GM10248 (cell line): ENCODE measurements around the gene HOXC5.

Experiments
- CTCF ChIA-PET: fragments of 300-600 bp; sonication (Branson Sonifier 250); formaldehyde crosslinking; extraction: SDS; loops from one replicate; lab custom pipeline; 2021; ENCODE audit warnings: antibody characterized with exemption; lab: Yijun Ruan, JAX
- POLR2A ChIA-PET: fragments of 350-650 bp; sonication (Branson Sonifier 250); formaldehyde crosslinking; extraction: SDS; loops from one replicate; lab custom pipeline; 2020; ENCODE audit warnings: antibody characterized with exemption; lab: Yijun Ruan, JAX
- DNase-seq: peaks from one replicate; pipeline ENCODE4 v3.0.0; 2012; ENCODE audit errors: extremely low spot score
- TF ChIP-seq, protein P1 (sequence below): IDR thresholded peaks from 2 replicates; pipeline ENCODE4 v1.5.1; 2012; ENCODE audit warnings: mild to moderate bottlenecking, low read depth; ENCODE audit errors: extremely low read depth, missing control alignments, control extremely low read depth

HOXC5 gene

DNA sequence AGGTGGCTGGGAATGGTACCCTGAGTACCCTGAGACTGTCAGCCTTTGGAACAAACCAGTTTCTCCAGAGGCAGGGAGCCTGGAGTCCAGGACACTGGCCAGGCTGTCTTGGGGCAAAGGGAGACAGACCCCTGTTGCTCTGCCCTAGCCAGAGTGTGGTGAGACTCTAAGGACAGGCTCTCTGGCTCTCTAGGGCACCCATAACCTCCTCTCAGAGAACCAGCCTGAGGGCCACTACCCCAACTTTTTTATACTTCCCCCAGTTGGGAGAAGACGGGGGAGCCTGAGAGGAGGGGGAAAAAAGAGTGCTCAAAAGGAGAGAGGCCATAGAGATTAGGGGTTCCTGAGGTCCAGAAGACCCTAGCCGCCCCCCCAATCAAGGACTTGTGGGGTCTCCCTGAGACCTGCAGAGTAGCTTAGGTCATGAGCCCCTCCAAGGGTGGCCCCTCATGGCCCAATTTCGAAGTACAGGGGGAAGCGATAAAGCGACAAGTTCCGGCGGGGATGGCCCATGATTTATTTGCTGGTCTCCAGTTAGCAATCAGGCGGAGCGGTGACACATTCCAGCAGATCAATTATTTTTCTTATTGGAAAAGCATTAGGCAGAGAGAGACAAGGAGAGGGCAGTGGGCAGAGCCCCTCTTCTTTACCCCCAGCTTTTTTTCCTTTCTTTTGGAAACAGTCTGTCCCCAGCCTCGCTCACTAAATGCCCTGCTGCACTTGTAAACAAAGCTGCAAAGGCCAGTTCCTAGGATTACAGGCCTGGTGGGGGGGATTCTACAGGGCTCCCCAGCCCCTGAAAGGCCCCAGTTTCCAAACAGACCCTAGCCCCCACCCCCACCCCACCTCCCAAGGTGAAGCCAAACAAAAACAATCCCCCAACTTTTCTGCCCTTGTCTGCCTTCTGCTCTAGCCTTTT is 22.5 kb upstream of the HOXC5 start:
- ChIA-PET POLR2A (no interaction called here), CTCF (interaction anchor here (1.0 to 7.2 kb wide), 6 partner anchors 12 to 198 kb away, joined by 4 to 139 read pairs (median 56); partner anchors contain the start of genes HOXC10, HOXC5 and SMUG1)
- TF ChIP-seq, protein P1, sequence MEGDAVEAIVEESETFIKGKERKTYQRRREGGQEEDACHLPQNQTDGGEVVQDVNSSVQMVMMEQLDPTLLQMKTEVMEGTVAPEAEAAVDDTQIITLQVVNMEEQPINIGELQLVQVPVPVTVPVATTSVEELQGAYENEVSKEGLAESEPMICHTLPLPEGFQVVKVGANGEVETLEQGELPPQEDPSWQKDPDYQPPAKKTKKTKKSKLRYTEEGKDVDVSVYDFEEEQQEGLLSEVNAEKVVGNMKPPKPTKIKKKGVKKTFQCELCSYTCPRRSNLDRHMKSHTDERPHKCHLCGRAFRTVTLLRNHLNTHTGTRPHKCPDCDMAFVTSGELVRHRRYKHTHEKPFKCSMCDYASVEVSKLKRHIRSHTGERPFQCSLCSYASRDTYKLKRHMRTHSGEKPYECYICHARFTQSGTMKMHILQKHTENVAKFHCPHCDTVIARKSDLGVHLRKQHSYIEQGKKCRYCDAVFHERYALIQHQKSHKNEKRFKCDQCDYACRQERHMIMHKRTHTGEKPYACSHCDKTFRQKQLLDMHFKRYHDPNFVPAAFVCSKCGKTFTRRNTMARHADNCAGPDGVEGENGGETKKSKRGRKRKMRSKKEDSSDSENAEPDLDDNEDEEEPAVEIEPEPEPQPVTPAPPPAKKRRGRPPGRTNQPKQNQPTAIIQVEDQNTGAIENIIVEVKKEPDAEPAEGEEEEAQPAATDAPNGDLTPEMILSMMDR = no peak
- no peak for DNase-seq

DNA sequence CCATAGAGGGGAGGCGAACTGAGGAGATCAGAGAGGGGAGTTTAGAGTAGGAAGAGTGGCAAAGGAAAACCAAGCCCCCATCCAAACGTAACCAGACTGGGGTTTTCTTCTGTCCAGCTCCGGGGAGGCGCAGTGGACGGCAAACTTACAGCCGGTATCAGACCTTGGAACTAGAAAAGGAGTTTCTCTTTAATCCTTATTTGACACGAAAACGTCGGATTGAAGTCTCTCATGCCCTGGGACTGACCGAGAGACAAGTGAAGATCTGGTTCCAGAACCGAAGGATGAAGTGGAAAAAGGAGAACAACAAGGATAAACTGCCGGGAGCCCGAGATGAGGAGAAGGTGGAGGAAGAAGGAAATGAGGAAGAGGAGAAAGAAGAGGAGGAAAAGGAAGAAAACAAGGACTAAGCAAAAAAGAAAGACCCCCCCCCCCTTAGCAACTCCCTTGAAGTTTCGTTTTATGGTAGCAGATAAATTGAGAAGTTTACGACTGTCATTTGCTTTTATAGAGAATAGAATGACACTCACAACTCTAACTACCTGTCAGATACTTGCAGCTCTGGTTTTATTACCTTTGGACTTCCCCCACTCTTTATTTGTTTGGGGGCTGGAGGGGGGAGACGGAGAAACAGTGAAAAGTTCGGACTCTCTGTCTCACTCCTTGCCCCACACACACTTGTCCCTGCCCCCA is 21.7 kb upstream of the HOXC5 start:
- ChIA-PET POLR2A (no interaction called here), CTCF (interaction anchor here (1.0 to 6.4 kb wide), 3 partner anchors 22 to 197 kb away, joined by 4 to 103 read pairs (median 6); partner anchors contain the start of gene HOXC5)
- no peak for DNase-seq
- TF ChIP-seq, protein P1 = no peak

DNA sequence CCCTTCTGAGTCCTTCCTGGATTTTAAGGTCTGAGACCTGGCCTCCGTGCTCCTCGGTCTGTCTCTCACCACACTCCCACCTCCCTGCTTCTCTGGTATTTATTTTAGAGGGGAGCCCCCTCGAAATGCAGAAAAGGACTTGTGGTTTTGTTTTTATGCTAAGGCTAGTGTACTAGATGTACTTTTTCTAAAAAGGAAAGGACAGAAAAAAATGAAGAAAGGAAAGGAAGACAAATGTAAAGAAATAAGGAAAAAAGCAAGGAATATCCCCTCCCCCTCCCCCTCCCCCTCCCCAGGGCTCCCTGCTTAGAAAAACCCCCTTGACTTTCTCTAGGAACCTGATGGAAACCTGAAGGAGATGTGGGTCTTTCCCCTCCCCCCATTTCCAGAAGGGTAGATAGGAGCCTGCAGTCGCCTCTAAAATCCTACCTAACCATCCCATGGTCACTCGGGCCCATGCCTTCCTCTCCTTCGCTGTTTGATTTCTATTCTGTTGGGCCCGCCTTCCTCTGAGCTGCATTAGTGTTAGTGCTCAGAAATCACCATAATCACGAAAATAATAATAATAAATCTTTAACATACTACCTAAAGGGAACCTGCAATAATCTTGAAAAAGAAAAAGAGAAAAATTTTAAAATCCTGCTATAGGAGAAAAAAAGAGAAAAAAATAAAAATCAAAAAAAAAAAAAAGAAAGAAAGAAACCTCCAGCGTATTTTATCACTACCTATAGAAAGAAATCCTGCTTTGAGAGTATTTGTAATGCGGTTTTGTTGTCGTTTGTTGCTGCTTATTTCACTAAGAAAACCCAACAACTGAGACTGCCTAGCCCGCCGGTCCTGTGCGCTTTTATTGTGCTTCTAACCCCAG is 21.0 kb upstream of the HOXC5 start:
- ChIA-PET POLR2A (no interaction called here), CTCF (interaction anchor here (0.6 to 6.4 kb wide), 5 partner anchors 27 to 196 kb away, joined by 3 to 103 read pairs (median 9); partner anchors contain the start of gene HOXC10)
- TF ChIP-seq, protein P1 = no peak
- no peak for DNase-seq

- ChIA-PET CTCF (interaction anchor here (0.6 to 2.7 kb wide), 6 partner anchors 19 to 204 kb away, joined by 3 to 11 read pairs (median 4); partner anchors contain the start of gene HOXC10), POLR2A (no interaction called here)
- DNase-seq = no peak
- TF ChIP-seq, protein P1 = no peak
Measured at GRCh38 chr12:54012631-54013409, 20.0 kb upstream of the HOXC5 start.

- ChIA-PET POLR2A (no interaction called here), CTCF (interaction anchor here (1.0 to 4.2 kb wide), 7 partner anchors 8 to 193 kb away, joined by 3 to 26 read pairs (median 9); partner anchors contain the start of genes HOXC10 and HOXC5)
- DNase-seq = no peak
- TF ChIP-seq, protein P1 = no peak
Measured at GRCh38 chr12:54014377-54015017, 18.4 kb upstream of the HOXC5 start.
